ENCODE results near the gene NPRL2. TPM values are rescaled to one million over a fixed set of nuclear protein-coding genes. Genes with fewer than 3 reads are reported as not detected.
A peak's percentile ranks its signal among the peaks of the same experiment; 100 is the strongest.

The NPRL2 gene
- total RNA-seq, 1 experiment from 2014 or later = 20.6 TPM

- TF ChIP-seq ATF2 (CRISPR knock-in tag; IDR thresholded peaks at IDR 0.05; ENCODE audit: borderline replicate concordance, low read depth) (no peak), ZSCAN18 (CRISPR knock-in tag; IDR thresholded peaks at IDR 0.05) (no peak), SOX15 (CRISPR knock-in tag; IDR thresholded peaks at IDR 0.05) (no peak)
These were observed 18.6 kb upstream of the NPRL2 start (continued) for GRCh38 chr3:50369012-50369670.

GRCh38 chr3:50365842-50366220, 15.3 kb upstream of the NPRL2 start:
- POLR2A ChIA-PET = interaction anchor here (0.5 to 0.9 kb wide), 2 partner anchors 29 to 157 kb away, joined by 3 to 5 read pairs; no protein-coding TSS in a partner anchor
- Mint-ChIP-seq H3K9me3 (no peaks in the 10 kb centered on the region), H3K27me3 (ENCODE audit: low read depth) (peaks cover 27% of the 10 kb centered on the region), H3K4me1 (peaks cover 8% of the 10 kb centered on the region), H3K27ac (peak overlapping the region; percentile 74; the same call in 1 of the 2 replicates), H3K36me3 (no peaks in the 10 kb centered on the region), H3K4me3 (peak overlapping the region; percentile 76)
- TF ChIP-seq MXD4 (CRISPR knock-in tag; IDR thresholded peaks at IDR 0.05; ENCODE audit: borderline replicate concordance) (no peak), ZNF121 (CRISPR knock-in tag; IDR thresholded peaks at IDR 0.05) (no peak), FOXJ3 (CRISPR knock-in tag; IDR thresholded peaks at IDR 0.05; ENCODE audit: borderline replicate concordance) (no peak), NFATC4 (CRISPR knock-in tag; IDR thresholded peaks at IDR 0.05) (no peak), PREB (CRISPR knock-in tag; IDR thresholded peaks at IDR 0.05; ENCODE audit: borderline replicate concordance) (no peak)
- no peak for DNase-seq (ENCODE audit: low spot score)
- CTCF ChIA-PET = interaction anchor here (1.0 to 2.1 kb wide), 10 partner anchors 9 to 246 kb away, joined by 3 to 15 read pairs (median 6); partner anchors contain the start of genes CISH, CYB561D2, HEMK1 and NPRL2
- ATAC-seq = no peak

- 0 out of 2 replicates have a peak, but pooled peaks have one; percentile 9 for TF ChIP-seq MYBL2 (CRISPR knock-in tag; IDR thresholded peaks at IDR 0.05)
- no peak for TF ChIP-seq ARID4B (CRISPR knock-in tag; IDR thresholded peaks at IDR 0.05; ENCODE audit: borderline replicate concordance)
- peaks cover 27% of the 10 kb centered on the region for H3K27me3 Mint-ChIP-seq (ENCODE audit: low read depth)
- no peaks in the 10 kb centered on the region for H3K9me3 Mint-ChIP-seq
- ChIA-PET CTCF (interaction anchor here (0.7 to 2.1 kb wide), 15 partner anchors 10 to 247 kb away, joined by 3 to 15 read pairs (median 5); partner anchors contain the start of genes CISH, CYB561D2, HEMK1 and NPRL2), POLR2A (interaction anchor here (0.5 to 0.9 kb wide), 2 partner anchors 28 to 158 kb away, joined by 3 to 5 read pairs; no protein-coding TSS in a partner anchor)
- H3K4me3 Mint-ChIP-seq = peak overlapping the region; percentile 76
- DNase-seq (ENCODE audit: low spot score) (peak; percentile 95), ATAC-seq (peak; percentile 90)
- H3K27ac Mint-ChIP-seq = peak overlapping the region; percentile 74; the same call in 1 of the 2 replicates
- H3K36me3 Mint-ChIP-seq = no peaks in the 10 kb centered on the region
- H3K4me1 Mint-ChIP-seq = peaks cover 6% of the 10 kb centered on the region; the same call in 1 of the 2 replicates
These were observed 14.7 kb upstream of the NPRL2 start for GRCh38 chr3:50365080-50365841.

Measured in WTC11 (cell line).